Ramos (cell line): ENCODE measurements around the gene CACNA1S.

Experiments
- in situ Hi-C: fragments of 300-500 bp; cut with MboI; formaldehyde crosslinking; loops from one replicate; pipeline ENCODE4 v1.14.3; 2022; ENCODE audit warnings: low sequenced_read_pairs; ENCODE audit not compliant: unreplicated experiment

The CACNA1S gene

GRCh38 chr1:201042779-201043461, 69.3 kb downstream of the CACNA1S start:
- in situ Hi-C loops = loop anchor here (5.0 kb wide), 1 partner anchor 66 kb away; no protein-coding TSS in a partner anchor

- in situ Hi-C loops = loop anchor here (5.0 kb wide), 1 partner anchor 64 kb away; no protein-coding TSS in a partner anchor
These were observed 71.2 kb downstream of the CACNA1S start for GRCh38 chr1:201041011-201041410.

GRCh38 chr1:201039876-201040275, 72.3 kb downstream of the CACNA1S start:
- in situ Hi-C loops = loop anchor here (5.0 kb wide), 1 partner anchor 63 kb away; no protein-coding TSS in a partner anchor

GRCh38 chr1:201039418-201039817, 72.8 kb downstream of the CACNA1S start:
- in situ Hi-C loops = no loop called here

- in situ Hi-C loops = no loop called here
These were observed 73.9 kb downstream of the CACNA1S start for GRCh38 chr1:201038186-201038876.

- in situ Hi-C loops = no loop called here
These were observed 75.9 kb downstream of the CACNA1S start for GRCh38 chr1:201036188-201036842.

- in situ Hi-C loops = no loop called here
These were observed 77.6 kb downstream of the CACNA1S start for GRCh38 chr1:201034671-201035070.

- in situ Hi-C loops = no loop called here
These were observed 79.8 kb downstream of the CACNA1S start for GRCh38 chr1:201032408-201032807.

GRCh38 chr1:201028461-201028889, 83.8 kb downstream of the CACNA1S start:
- in situ Hi-C loops = no loop called here

GRCh38 chr1:201026836-201027235, 85.4 kb downstream of the CACNA1S start:
- in situ Hi-C loops = no loop called here

GRCh38 chr1:201026234-201026633, 86.0 kb downstream of the CACNA1S start:
- in situ Hi-C loops = no loop called here

- in situ Hi-C loops = no loop called here
These were observed 86.6 kb downstream of the CACNA1S start for GRCh38 chr1:201025571-201026002.

- in situ Hi-C loops = no loop called here
These were observed 87.6 kb downstream of the CACNA1S start for GRCh38 chr1:201024625-201024998.

GRCh38 chr1:201023920-201024624, 88.2 kb downstream of the CACNA1S start:
- in situ Hi-C loops = no loop called here

GRCh38 chr1:201023517-201023902, 88.7 kb downstream of the CACNA1S start, which contains the start of gene KIF21B:
KIF21B (minus strand) TSS chr1:201023714; CDS start chr1:201023383, 331 bp downstream.
- in situ Hi-C loops = no loop called here

- in situ Hi-C loops = no loop called here
These were observed 89.3 kb downstream of the CACNA1S start for GRCh38 chr1:201022820-201023516.

GRCh38 chr1:201022493-201022819, 89.8 kb downstream of the CACNA1S start:
- in situ Hi-C loops = no loop called here

GRCh38 chr1:201021630-201022492, 90.4 kb downstream of the CACNA1S start:
- in situ Hi-C loops = no loop called here
